GM19467 (cell line): Measurements from ENCODE around the gene SCYL3.
A peak's percentile ranks its signal among the peaks of the same experiment; 100 is the strongest.

Source experiments
- ATAC-seq: cut with Tn5 transposase; IDR thresholded peaks from one replicate; pipeline ENCODE4 v1.9.1; 2021; ENCODE audit warnings: mild to moderate bottlenecking, moderate library complexity; ENCODE audit not compliant: unreplicated experiment

The SCYL3 gene

GRCh38 chr1:169899519-169900217 is 6.0 kb upstream of the SCYL3 start:
- ATAC-seq: no peak

- no peak for ATAC-seq
Observed at GRCh38 chr1:169896013-169896412, 2.3 kb upstream of the SCYL3 start.

GRCh38 chr1:169894424-169895145 is 889 bp upstream of the SCYL3 start:
- no peak for ATAC-seq

- peak; percentile 24 for ATAC-seq
Observed at GRCh38 chr1:169892927-169893644, 610 bp downstream of the SCYL3 start.

GRCh38 chr1:169892176-169892926 is 1.3 kb downstream of the SCYL3 start:
- ATAC-seq: no peak

GRCh38 chr1:169891539-169891885 is 2.2 kb downstream of the SCYL3 start:
- ATAC-seq: no peak

GRCh38 chr1:169890761-169891538 is 2.7 kb downstream of the SCYL3 start:
- no peak for ATAC-seq

DNA sequence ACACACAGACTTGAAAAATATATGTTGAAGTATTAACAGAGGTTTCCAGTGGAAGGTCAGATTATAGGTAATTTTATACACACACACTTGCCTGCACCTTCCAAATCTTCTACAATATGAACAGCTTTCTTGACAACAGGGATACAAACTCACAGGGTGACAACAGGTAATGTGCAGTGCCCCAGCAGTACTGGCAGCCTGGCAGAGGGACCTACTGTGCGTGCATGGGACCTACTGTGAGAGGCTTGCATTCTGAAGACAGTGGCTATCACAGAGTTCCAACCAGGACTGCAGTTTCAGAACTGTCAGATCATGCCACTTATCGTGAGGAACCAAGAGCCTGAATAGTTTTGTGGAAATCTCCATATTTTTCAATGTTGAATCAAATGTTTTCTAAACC is 3.8 kb downstream of the SCYL3 start:
- ATAC-seq: no peak

- no peak for ATAC-seq
Observed at GRCh38 chr1:169886931-169887330, 6.8 kb downstream of the SCYL3 start.

DNA sequence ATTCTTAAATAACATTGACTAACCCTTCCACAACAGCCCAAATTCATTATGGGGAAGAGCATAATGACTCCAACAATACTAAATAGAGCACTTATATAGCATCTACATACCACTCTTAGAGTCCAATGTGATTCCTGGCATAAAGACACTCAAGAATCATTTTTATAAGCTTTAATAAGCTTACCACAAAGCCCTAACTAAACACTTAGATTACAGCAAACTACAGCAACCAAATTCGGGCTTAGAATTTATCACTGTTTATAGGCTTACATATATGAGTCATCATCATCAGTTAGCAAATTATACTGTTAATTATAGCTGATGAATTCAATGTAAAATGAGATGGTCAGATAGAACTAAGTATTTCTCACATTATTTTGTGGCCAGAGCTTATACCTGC is 7.3 kb downstream of the SCYL3 start:
- ATAC-seq: no peak

DNA sequence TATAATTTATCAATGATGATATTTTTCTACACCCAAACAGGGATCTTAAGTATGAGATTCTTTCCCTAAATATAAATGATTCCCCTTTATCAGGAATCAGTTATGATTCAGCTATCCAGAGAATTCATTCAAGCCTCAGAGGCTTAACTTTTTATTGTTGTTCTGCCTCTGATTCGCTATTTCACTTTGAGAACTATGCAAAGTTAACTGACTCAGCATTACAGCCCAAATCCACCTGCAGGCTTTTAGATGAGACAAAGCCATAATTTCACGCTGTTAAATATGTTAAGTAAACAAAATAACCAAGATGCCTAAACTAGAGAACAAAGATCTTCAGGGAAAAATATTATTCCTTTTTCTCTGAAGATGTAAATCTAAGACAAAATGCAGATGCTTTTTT is 8.5 kb downstream of the SCYL3 start:
- no peak for ATAC-seq

GRCh38 chr1:169884634-169885033 is 9.1 kb downstream of the SCYL3 start:
- ATAC-seq: no peak

DNA sequence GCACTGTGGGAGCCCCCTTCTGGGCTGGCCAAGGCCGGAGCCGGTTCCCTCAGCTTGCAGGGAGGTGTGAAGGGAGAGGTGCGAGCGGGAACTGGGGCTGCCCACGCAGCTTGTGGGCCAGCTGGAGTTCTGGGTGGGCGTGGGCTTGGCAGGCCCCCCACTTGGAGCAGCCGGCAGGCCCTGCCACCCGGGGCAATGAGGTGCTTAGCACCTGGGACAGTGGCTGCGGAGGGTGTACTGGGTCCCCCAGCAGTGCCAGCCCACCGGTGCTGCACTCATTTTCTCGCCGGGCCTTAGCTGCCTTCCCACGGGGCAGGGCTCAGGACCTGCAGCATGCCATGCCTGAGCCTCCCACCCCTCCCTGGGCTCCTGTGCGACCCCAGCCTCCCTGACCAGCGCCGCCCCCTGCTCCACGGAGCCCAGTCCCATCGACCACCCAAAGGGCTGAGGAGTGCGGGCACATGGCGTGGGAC is 11.6 kb downstream of the SCYL3 start:
- ATAC-seq: no peak

DNA sequence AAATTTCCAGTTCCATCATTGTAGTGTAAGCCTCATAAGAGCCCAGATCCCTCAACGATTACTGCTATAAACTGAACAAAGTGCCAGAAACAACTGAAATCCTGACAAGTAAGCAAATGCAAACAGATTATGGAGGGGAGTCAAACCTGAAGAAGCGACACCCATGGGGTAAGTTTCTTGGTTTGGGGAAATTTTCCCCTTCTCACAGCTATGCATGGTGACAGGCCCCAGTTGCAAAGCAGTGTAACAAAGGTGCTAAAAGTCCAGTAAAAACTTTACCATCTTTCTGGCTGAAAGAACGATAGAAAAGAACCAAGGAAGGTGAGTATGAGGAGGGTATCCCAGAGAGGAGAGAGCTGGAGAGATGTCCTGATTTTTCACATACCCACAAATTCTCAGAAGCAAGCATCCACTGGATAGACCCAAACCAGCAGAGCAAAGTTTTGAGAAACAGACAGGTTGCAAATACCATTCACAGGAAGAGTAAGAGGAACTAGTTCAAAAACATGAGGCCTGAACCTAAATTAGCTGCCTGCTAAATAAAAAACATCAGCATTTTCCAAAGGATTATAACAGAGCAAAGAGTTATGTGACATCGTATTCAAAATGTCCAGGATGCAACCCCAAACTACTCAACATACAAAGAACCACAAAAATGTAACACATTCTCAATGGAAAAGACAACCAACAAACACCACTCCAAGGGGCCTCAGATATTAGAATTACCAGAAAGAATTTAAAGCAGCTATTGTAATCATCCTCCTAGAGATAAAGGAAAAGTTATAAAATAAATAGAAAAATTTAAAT is 14.5 kb downstream of the SCYL3 start:
- no peak for ATAC-seq

- no peak for ATAC-seq
Observed at GRCh38 chr1:169878498-169878897, 15.2 kb downstream of the SCYL3 start.

GRCh38 chr1:169877800-169878491 is 15.8 kb downstream of the SCYL3 start:
- ATAC-seq: no peak

GRCh38 chr1:169874229-169874628 is 19.5 kb downstream of the SCYL3 start:
- ATAC-seq: no peak

GRCh38 chr1:169873582-169874199 is 20.0 kb downstream of the SCYL3 start:
- ATAC-seq: no peak

DNA sequence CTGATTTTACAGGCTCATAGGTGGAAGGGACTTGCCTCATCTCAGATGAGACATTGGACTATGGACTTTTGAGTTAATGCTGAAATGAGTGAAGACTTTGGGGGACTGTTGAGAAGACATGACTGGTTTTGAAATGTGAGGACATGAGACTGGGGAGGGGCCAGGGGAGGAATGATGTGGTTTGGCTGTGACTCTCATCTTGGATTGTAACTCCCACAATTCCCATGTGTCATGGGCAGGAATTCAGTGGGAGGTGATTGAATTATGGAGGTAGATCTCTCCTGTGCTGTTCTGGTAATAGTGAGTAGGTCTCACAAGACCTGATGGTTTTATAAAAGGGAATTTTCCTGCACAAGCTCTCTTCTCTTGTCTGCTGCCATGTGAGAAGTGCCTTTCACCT is 20.8 kb downstream of the SCYL3 start:
- no peak for ATAC-seq
